Liver (tissue), 9 donors: ENCODE results near the gene SBF2. TPM values are rescaled to one million over a fixed set of nuclear protein-coding genes. Genes with fewer than 3 reads are reported as not detected.

Experiments
- DNase-seq: peaks from one replicate; pipeline ENCODE4 v3.0.0-alpha.2; 2017; ENCODE audit warnings: low spot score
- H3K27ac ChIP-seq, 2 donors: one replicate each; pipeline ENCODE4 v1.7.0; 2013; ENCODE audit warnings: inconsistent platforms in 2 of 2, low read length in 2 of 2, control low read depth in 1 of 2, low read depth in 1 of 2, mild to moderate bottlenecking in 1 of 2
- H3K27me3 ChIP-seq, 4 donors: one replicate each; pipeline versions ENCODE4 v1.6.1 to v1.7.0; 2013; ENCODE audit warnings: low read length in 3 of 4, inconsistent platforms in 1 of 4, mild to moderate bottlenecking in 1 of 4, moderate library complexity in 1 of 4; ENCODE audit not compliant: control insufficient read depth in 4 of 4, insufficient read depth in 4 of 4
- H3K36me3 ChIP-seq, 4 donors: one replicate each; pipeline versions ENCODE4 v1.6.1 to v1.7.0; 2013; ENCODE audit warnings: low read length in 3 of 4, mild to moderate bottlenecking in 3 of 4, low read depth in 1 of 4, moderate library complexity in 1 of 4; ENCODE audit not compliant: control insufficient read depth in 4 of 4, insufficient read depth in 3 of 4
- H3K4me1 ChIP-seq, 4 donors: one replicate each; pipeline versions ENCODE4 v1.6.1 to v1.7.0; 2013; ENCODE audit warnings: low read length in 3 of 4, mild to moderate bottlenecking in 3 of 4, moderate library complexity in 1 of 4; ENCODE audit not compliant: control insufficient read depth in 4 of 4, insufficient read depth in 4 of 4
- H3K4me3 ChIP-seq, 3 donors: one replicate each; pipeline versions ENCODE4 v1.6.1 to v1.7.0; 2013; ENCODE audit warnings: low read length in 3 of 3, control low read depth in 1 of 3, low read depth in 1 of 3, mild to moderate bottlenecking in 1 of 3
- H3K9ac ChIP-seq, 2 donors: one replicate each; pipeline ENCODE4 v1.7.0; 2013; ENCODE audit warnings: low read length in 2 of 2, mild to moderate bottlenecking in 2 of 2, moderate library complexity in 2 of 2, control low read depth in 1 of 2, low read depth in 1 of 2
- H3K9me3 ChIP-seq, 4 donors: one replicate each; pipeline versions ENCODE4 v1.6.1 to v1.7.0; 2013; ENCODE audit warnings: low read length in 3 of 4; ENCODE audit not compliant: control insufficient read depth in 4 of 4
- ATF3 ChIP-seq: IDR thresholded peaks from 2 replicates; pipeline ENCODE4 v1.6.1; 2016; ENCODE audit warnings: antibody characterized with exemption
- CTCF ChIP-seq: fragments of 150-350 bp; IDR thresholded peaks from 2 replicates; pipeline ENCODE4 v1.5.1; 2017; ENCODE audit warnings: improper control_type of control experiment, low read depth, low read length; ENCODE audit not compliant: missing input control
- EGR1 ChIP-seq, 2 donors: IDR thresholded peaks; 2 replicates each; pipeline ENCODE4 v1.6.1; 2016 to 2018; ENCODE audit warnings: antibody characterized with exemption in 2 of 2, low read depth in 2 of 2
- FOXA1 ChIP-seq: IDR thresholded peaks from 2 replicates; pipeline ENCODE4 v1.6.1; 2016; ENCODE audit warnings: antibody characterized with exemption
- FOXA2 ChIP-seq: IDR thresholded peaks from 2 replicates; pipeline ENCODE4 v1.6.1; 2016; ENCODE audit warnings: antibody characterized with exemption
- GABPA ChIP-seq, 2 donors: IDR thresholded peaks in 1 of 2; conservative IDR thresholded peaks in 1 of 2; 2 replicates each; pipeline ENCODE4 v1.6.1; 2016; ENCODE audit warnings: antibody characterized with exemption in 2 of 2, mild to moderate bottlenecking in 1 of 2, moderate library complexity in 1 of 2
- HNF4A ChIP-seq, 2 donors: conservative IDR thresholded peaks; 2 replicates each; pipeline ENCODE4 v1.6.1; 2016; ENCODE audit warnings: antibody characterized with exemption in 2 of 2, mild to moderate bottlenecking in 2 of 2
- HNF4G ChIP-seq: IDR thresholded peaks from 2 replicates; pipeline ENCODE4 v1.6.1; 2016; ENCODE audit warnings: antibody characterized with exemption
- JUND ChIP-seq, 2 donors: IDR thresholded peaks; 2 replicates each; pipeline ENCODE4 v1.6.1; 2016; ENCODE audit warnings: antibody characterized with exemption in 2 of 2
- MAX ChIP-seq: IDR thresholded peaks from 2 replicates; pipeline ENCODE4 v1.6.1; 2016; ENCODE audit warnings: antibody characterized with exemption
- NR2F2 ChIP-seq: IDR thresholded peaks from 2 replicates; pipeline ENCODE4 v1.6.1; 2016; ENCODE audit warnings: antibody characterized with exemption
- RAD21 ChIP-seq, 2 donors: IDR thresholded peaks; 2 replicates each; pipeline ENCODE4 v1.6.1; 2016; ENCODE audit warnings: antibody characterized with exemption in 2 of 2, mild to moderate bottlenecking in 2 of 2
- REST ChIP-seq: IDR thresholded peaks from 2 replicates; pipeline ENCODE4 v1.6.1; 2016; ENCODE audit warnings: antibody characterized with exemption, mild to moderate bottlenecking
- RXRA ChIP-seq, 2 donors: IDR thresholded peaks; 2 replicates each; pipeline ENCODE4 v1.6.1; 2017 to 2018; ENCODE audit warnings: antibody characterized with exemption in 2 of 2, mild to moderate bottlenecking in 1 of 2
- SP1 ChIP-seq: IDR thresholded peaks from 2 replicates; pipeline ENCODE4 v1.6.1; 2018; ENCODE audit warnings: antibody characterized with exemption, mild to moderate bottlenecking
- WGBS: extraction: QIAGEN DNeasy Blood & Tissue Kit; methylation state at CpG from one replicate; pipeline ENCODE4 v1.1.7; 2013; 5-methylcytosine and 5-hydroxymethylcytosine counted together
- polyA plus RNA-seq, 2 donors: library from polyadenylated mRNA; stranded (reverse) in 1 of 2; unstranded in 1 of 2; fragments of 200-250 nt in 1 of 2; fragments of >200 nt in 1 of 2; fragmentation: Nextera tagmentation in 1 of 2; extraction: Ambion mirVana in 1 of 2; gene quantifications; one replicate each; pipeline versions ENCODE4 v1.2.1 to v1.2.3, GENCODE V29; 2013 to 2015
- total RNA-seq, 2 donors: library from RNA; depleted of rRNA; stranded (reverse); fragments of >200 nt; gene quantifications; one replicate each; pipeline ENCODE4 v1.2.3, GENCODE V29; 2014
- donor health status: healthy.
- donor health status: healthy.
- donor health status: healthy.
- donor health status: healthy.
- donor health status: healthy.

Gene SBF2
- total and polyA plus RNA-seq, 4 donors = 7.5 to 31.3 (median 14.7) TPM

- Histone ChIP-seq H3K9me3 (peaks cover 0 to 3% (median 0%) of the 10 kb centered on the region in 4 donors), H3K36me3 (no peaks in the 10 kb centered on the region), H3K27ac (no peak overlapping the region), H3K27me3 (no peaks in the 10 kb centered on the region), H3K4me3 (no peak overlapping the region), H3K9ac (no peak overlapping the region), H3K4me1 (peaks cover 2 to 5% (median 3%) of the 10 kb centered on the region in 4 donors)
- no peak for DNase-seq
- WGBS = 91% methylated on average over 1 of the region's 1 CpG
- TF ChIP-seq CTCF = no peak
Measured at GRCh38 chr11:10205928-10206327, 88.1 kb downstream of the SBF2 start.

GRCh38 chr11:10204021-10204420 is 90.0 kb downstream of the SBF2 start:
- H3K9me3 ChIP-seq = peaks cover 0 to 3% (median 0%) of the 10 kb centered on the region in 4 donors
- H3K4me1 ChIP-seq = peaks cover 2 to 5% (median 3%) of the 10 kb centered on the region in 4 donors
- no peaks in the 10 kb centered on the region for H3K27me3 ChIP-seq
- 94% methylated on average over 4 of the region's 4 CpGs for WGBS
- no peak overlapping the region for H3K4me3 ChIP-seq
- H3K27ac ChIP-seq = no peak overlapping the region
- no peak for TF ChIP-seq HNF4G
- TF ChIP-seq MAX = no peak
- no peak for TF ChIP-seq GABPA (IDR thresholded peaks at IDR 0.05 in 1 of 2, conservative IDR thresholded peaks at IDR 0.05 in 1 of 2)
- TF ChIP-seq SP1 = no peak
- TF ChIP-seq HNF4A (conservative IDR thresholded peaks at IDR 0.05) = no peak
- no peak for TF ChIP-seq RXRA (IDR thresholded peaks at IDR 0.05)
- TF ChIP-seq RAD21 (IDR thresholded peaks at IDR 0.05) = no peak
- TF ChIP-seq JUND (IDR thresholded peaks at IDR 0.05) = no peak
- no peak for TF ChIP-seq NR2F2
- TF ChIP-seq REST = no peak
- TF ChIP-seq FOXA1 = no peak
- no peak for TF ChIP-seq FOXA2
- no peak for TF ChIP-seq EGR1 (IDR thresholded peaks at IDR 0.05; ENCODE audit: low read depth in 2 of 2)
- TF ChIP-seq CTCF = no peak
- TF ChIP-seq ATF3 = no peak
- H3K36me3 ChIP-seq = no peaks in the 10 kb centered on the region
- no peak for DNase-seq
- H3K9ac ChIP-seq = no peak overlapping the region
